Neural progenitor cell (in vitro differentiated cells): ENCODE data around the gene ZC2HC1C.

Source experiments
- CTCF ChIP-seq: fragments of 200-600 bp; sonication (generic); IDR thresholded peaks from 2 replicates; pipeline ENCODE4 v1.5.1; 2017; ENCODE audit warnings: antibody characterized with exemption, mild to moderate bottlenecking
- EZH2 ChIP-seq: fragments of 200-600 bp; sonication (generic); IDR thresholded peaks from 2 replicates; pipeline ENCODE4 v1.6.1; 2017; ENCODE audit warnings: antibody characterized with exemption, mild to moderate bottlenecking, moderate library complexity

DNA sequence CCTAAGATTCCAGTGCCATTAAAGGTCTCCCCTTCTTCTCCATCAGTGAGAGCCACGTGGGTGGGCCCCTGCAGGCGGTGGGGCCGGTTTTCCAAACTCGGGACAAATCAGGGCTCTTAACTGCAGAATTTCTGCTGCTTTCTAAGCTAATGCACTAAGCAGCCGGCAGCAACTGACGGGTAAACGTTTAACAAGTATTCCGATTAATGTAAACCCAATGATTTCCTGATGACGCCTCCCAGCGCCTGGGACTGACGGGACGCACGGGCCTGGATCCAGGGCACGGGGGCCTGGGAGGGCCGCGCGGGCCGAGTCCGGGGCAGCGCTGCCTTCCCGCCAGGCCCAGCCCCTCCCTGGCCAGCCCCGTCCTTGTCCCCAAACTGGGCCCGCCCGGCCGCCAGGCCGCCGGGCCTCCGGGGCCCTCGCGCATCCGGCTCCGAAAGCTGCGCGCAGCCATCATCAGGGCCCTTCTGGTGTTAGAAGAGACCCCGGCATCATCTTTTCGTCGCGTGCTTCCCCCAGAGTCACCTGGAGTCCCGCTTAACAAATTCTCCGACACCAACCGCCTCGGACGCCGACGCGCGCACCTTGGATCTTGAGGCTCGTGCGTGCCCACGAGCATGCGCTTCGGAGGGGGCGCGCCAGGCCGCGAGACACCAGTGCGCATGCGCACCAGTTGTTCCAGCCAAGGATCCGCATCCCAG, 18.4 kb upstream of the ZC2HC1C start, which contains the start of gene MLH3:
- TF ChIP-seq CTCF (no peak), EZH2 (no peak)
